Measurements from ENCODE around the gene FXYD2. TPM values are rescaled to one million over a fixed set of nuclear protein-coding genes. Genes with fewer than 3 reads are reported as not detected.

Gene FXYD2
- total RNA-seq, 2 experiments from 2014 or later = 1.7 to 2.1 TPM

- Mint-ChIP-seq H3K4me3 (no peak overlapping the region), H3K27me3 (no peaks in the 10 kb centered on the region), H3K4me1 (ENCODE audit: low read depth) (peaks cover 13% of the 10 kb centered on the region), H3K36me3 (ENCODE audit: low read depth) (no peaks in the 10 kb centered on the region), H3K9me3 (no peaks in the 10 kb centered on the region), H3K27ac (no peak overlapping the region)
- Histone ChIP-seq H3K9me3 (ENCODE audit: control insufficient read depth in 1 of 2, insufficient read depth in 1 of 2, low read length in 2 of 2) (no peaks in the 10 kb centered on the region), H3K27me3 (ENCODE audit: control insufficient read depth in 1 of 2, insufficient read depth in 2 of 2, low read length in 2 of 2) (no peaks in the 10 kb centered on the region), H3K27ac (ENCODE audit: low read depth in 1 of 2, low read length in 2 of 2) (no peak overlapping the region), H3K36me3 (ENCODE audit: insufficient read depth, low read length) (no peaks in the 10 kb centered on the region), H3K4me3 (ENCODE audit: low read length) (no peak overlapping the region), H3K4me1 (ENCODE audit: insufficient read depth, low read length) (peaks cover 21% of the 10 kb centered on the region)
- DNase-seq (peak in 2 of 14 experiments; percentile 49 to 58), ATAC-seq (ENCODE audit: poor library complexity) (no peak)
- intact Hi-C loops (cut with DNase I, micrococcal nuclease) = loop anchor here in 1 of 2 experiments (10.0 kb wide), 1 partner anchor 370 kb away; the partner anchor contains the start of gene SCN2B
- ChIA-PET CTCF (interaction anchor here (2.0 to 6.5 kb wide), 2 partner anchors 12 to 248 kb away, joined by 4 to 98 read pairs; no protein-coding TSS in a partner anchor), POLR2A (no interaction called here)
- TF ChIP-seq CTCF (IDR thresholded peaks at IDR 0.05) = no peak
Observed at GRCh38 chr11:117805045-117805444, 19.5 kb downstream of the FXYD2 start.

- H3K9me3 ChIP-seq (ENCODE audit: control insufficient read depth in 1 of 2, insufficient read depth in 1 of 2, low read length in 2 of 2) = no peaks in the 10 kb centered on the region
- no peaks in the 10 kb centered on the region for H3K36me3 Mint-ChIP-seq (ENCODE audit: low read depth)
- no peak overlapping the region for H3K4me3 ChIP-seq (ENCODE audit: low read length)
- ChIA-PET POLR2A (no interaction called here), CTCF (interaction anchor here (1.6 to 6.5 kb wide), 2 partner anchors 13 to 249 kb away, joined by 3 to 98 read pairs; no protein-coding TSS in a partner anchor)
- H3K27me3 Mint-ChIP-seq = peaks cover 6% of the 10 kb centered on the region
- intact Hi-C loops (cut with DNase I, micrococcal nuclease) = loop anchor here in 1 of 2 experiments (10.0 kb wide), 1 partner anchor 371 kb away; the partner anchor contains the start of gene SCN2B
- no peak overlapping the region for H3K27ac ChIP-seq (ENCODE audit: low read depth in 1 of 2, low read length in 2 of 2)
- H3K27ac Mint-ChIP-seq = no peak overlapping the region
- H3K4me1 ChIP-seq (ENCODE audit: insufficient read depth, low read length) = peaks cover 12% of the 10 kb centered on the region
- no peaks in the 10 kb centered on the region for H3K9me3 Mint-ChIP-seq
- ATAC-seq (ENCODE audit: poor library complexity) (no peak), DNase-seq (no peak)
- H3K36me3 ChIP-seq (ENCODE audit: insufficient read depth, low read length) = no peaks in the 10 kb centered on the region
- no peak for TF ChIP-seq CTCF (IDR thresholded peaks at IDR 0.05)
- H3K4me3 Mint-ChIP-seq = no peak overlapping the region
- peaks cover 1% of the 10 kb centered on the region for H3K4me1 Mint-ChIP-seq (ENCODE audit: low read depth)
- peaks cover under 1 to 2% of the 10 kb centered on the region in 2 experiments for H3K27me3 ChIP-seq (ENCODE audit: control insufficient read depth in 1 of 2, insufficient read depth in 2 of 2, low read length in 2 of 2)
Observed at GRCh38 chr11:117803896-117804295, 20.6 kb downstream of the FXYD2 start.

GRCh38 chr11:117799634-117800033 lies 24.9 kb downstream of the FXYD2 start:
- peaks cover 0 to 12% of the 10 kb centered on the region in 2 experiments for H3K9me3 ChIP-seq (ENCODE audit: control insufficient read depth in 1 of 2, insufficient read depth in 1 of 2, low read length in 2 of 2)
- peaks cover 36% of the 10 kb centered on the region for H3K27me3 Mint-ChIP-seq
- no peak for TF ChIP-seq CTCF (IDR thresholded peaks at IDR 0.05)

More at GRCh38 chr11:117799634-117800033, 24.9 kb downstream of the FXYD2 start:
- no peak for DNase-seq
- H3K4me3 Mint-ChIP-seq = no peak overlapping the region
- ATAC-seq (ENCODE audit: poor library complexity) = no peak
- H3K4me1 ChIP-seq (ENCODE audit: insufficient read depth, low read length) = peaks cover 23% of the 10 kb centered on the region
- no peak overlapping the region for H3K27ac Mint-ChIP-seq
- H3K27ac ChIP-seq (ENCODE audit: low read depth in 1 of 2, low read length in 2 of 2) = no peak overlapping the region
- no peaks in the 10 kb centered on the region for H3K9me3 Mint-ChIP-seq
- POLR2A ChIA-PET = no interaction called here
- no peaks in the 10 kb centered on the region for H3K36me3 ChIP-seq (ENCODE audit: insufficient read depth, low read length)
- intact Hi-C loops (cut with DNase I, micrococcal nuclease) = loop anchor here in 1 of 2 experiments (10.0 kb wide), 1 partner anchor 375 kb away; the partner anchor contains the start of gene SCN2B
- no peak overlapping the region for H3K4me3 ChIP-seq (ENCODE audit: low read length)
- peaks cover 17% of the 10 kb centered on the region for H3K4me1 Mint-ChIP-seq (ENCODE audit: low read depth)
- H3K36me3 Mint-ChIP-seq (ENCODE audit: low read depth) = no peaks in the 10 kb centered on the region
- CTCF ChIA-PET = no interaction called here
- peaks cover 30 to 31% of the 10 kb centered on the region in 2 experiments for H3K27me3 ChIP-seq (ENCODE audit: control insufficient read depth in 1 of 2, insufficient read depth in 2 of 2, low read length in 2 of 2)
